Posterior vena cava (tissue), 2 donors: ENCODE measurements around the gene DAO. TPM values are rescaled to one million over a fixed set of nuclear protein-coding genes. Genes with fewer than 3 reads are reported as not detected.
"Not testable (repeated sequence)": the region's sequence is repeated elsewhere in the genome, so short reads cannot be mapped to it uniquely, and the experiment has no call there.

Experiments used
- DNase-seq: peaks from one replicate; pipeline ENCODE4 v3.0.0-alpha.2; 2020; ENCODE audit warnings: low spot score
- intact Hi-C, 2 donors: fragments of 100-400 bp; cut with DNase I; formaldehyde crosslinking; loops; one replicate each; pipeline versions ENCODE4 v1.14.1 to v1.14.2; 2022 to 2023
- total RNA-seq, 2 donors: library from RNA; stranded (reverse); fragmentation: NEBNext Ultra II Directional; extraction: Animal tissue kit (Norgen Biotek cat#: 25700); gene quantifications; one replicate each; pipeline ENCODE4 v1.2.1, GENCODE V29; 2021
- donor health status: DM: yes; HTN: yes; CAD: no.
- donor health status: DM: yes; HTN: yes; CAD: no.

The DAO gene
- total RNA-seq, 2 donors from 2014 or later, result 0.28 TPM; not detected in 1

GRCh38 chr12:108846290-108846701 is 33.6 kb upstream of the DAO start:
- intact Hi-C loops, result no loop called here
- no peak for DNase-seq

- DNase-seq, result no peak
- intact Hi-C loops, result no loop called here
Measured at GRCh38 chr12:108847705-108848104, 32.2 kb upstream of the DAO start.

- no peak for DNase-seq
- intact Hi-C loops, result loop anchor here in 1 of 2 donors (5.0 kb wide), 1 partner anchor 42 kb away; no protein-coding TSS in a partner anchor
Measured at GRCh38 chr12:108849660-108850059, 30.2 kb upstream of the DAO start.

- intact Hi-C loops, result loop anchor here in 1 of 2 donors (5.0 kb wide), 1 partner anchor 44 kb away; no protein-coding TSS in a partner anchor
Measured at GRCh38 chr12:108850854-108851573, 28.9 kb upstream of the DAO start.

GRCh38 chr12:108852674-108853309 is 27.1 kb upstream of the DAO start:
- DNase-seq, result no peak
- intact Hi-C loops, result loop anchor here (1.0 to 5.0 kb wide), 2 partner anchors 27 to 45 kb away; no protein-coding TSS in a partner anchor

More at GRCh38 chr12:108850854-108851573, 28.9 kb upstream of the DAO start:
- peak; percentile 91 for DNase-seq

GRCh38 chr12:108853426-108853825 is 26.5 kb upstream of the DAO start:
- intact Hi-C loops, result loop anchor here (1.0 to 5.0 kb wide), 2 partner anchors 28 to 46 kb away; no protein-coding TSS in a partner anchor
- DNase-seq, result no peak

GRCh38 chr12:108853981-108854446 is 25.9 kb upstream of the DAO start:
- intact Hi-C loops, result loop anchor here (1.0 to 5.0 kb wide), 2 partner anchors 29 to 47 kb away; no protein-coding TSS in a partner anchor
- DNase-seq, result no peak

GRCh38 chr12:108854451-108855283 is 25.2 kb upstream of the DAO start:
- DNase-seq, result peak; percentile 88

GRCh38 chr12:108855284-108856169 is 24.4 kb upstream of the DAO start:
- intact Hi-C loops, result loop anchor here in 1 of 2 donors (5.0 kb wide), 1 partner anchor 188 kb away; no protein-coding TSS in a partner anchor

More at GRCh38 chr12:108854451-108855283, 25.2 kb upstream of the DAO start:
- intact Hi-C loops, result loop anchor here (5.0 kb wide), 2 partner anchors 47 to 187 kb away; no protein-coding TSS in a partner anchor

GRCh38 chr12:108856170-108856427 is 23.8 kb upstream of the DAO start:
- no peak for DNase-seq
- intact Hi-C loops, result loop anchor here in 1 of 2 donors (5.0 kb wide), 1 partner anchor 189 kb away; no protein-coding TSS in a partner anchor

More at GRCh38 chr12:108855284-108856169, 24.4 kb upstream of the DAO start:
- DNase-seq, result no peak

- intact Hi-C loops, result loop anchor here in 1 of 2 donors (5.0 kb wide), 1 partner anchor 189 kb away; no protein-coding TSS in a partner anchor
- peak; percentile 93 for DNase-seq
Measured at GRCh38 chr12:108856428-108857157, 23.3 kb upstream of the DAO start.

GRCh38 chr12:108857158-108857407 is 22.8 kb upstream of the DAO start:
- intact Hi-C loops, result loop anchor here in 1 of 2 donors (5.0 kb wide), 1 partner anchor 190 kb away; no protein-coding TSS in a partner anchor
- peak; percentile 88 for DNase-seq

GRCh38 chr12:108858311-108859074 is 21.4 kb upstream of the DAO start:
- DNase-seq, result no peak
- intact Hi-C loops, result loop anchor here in 1 of 2 donors (5.0 kb wide), 1 partner anchor 191 kb away; no protein-coding TSS in a partner anchor

- not testable (repeated sequence) for DNase-seq
- intact Hi-C loops, result loop anchor here in 1 of 2 donors (5.0 kb wide), 1 partner anchor 192 kb away; no protein-coding TSS in a partner anchor
Measured at GRCh38 chr12:108859141-108859922, 20.6 kb upstream of the DAO start.

GRCh38 chr12:108859923-108860291 is 20.0 kb upstream of the DAO start:
- intact Hi-C loops, result loop anchor here in 1 of 2 donors (5.0 to 10.0 kb wide), 2 partner anchors 193 to 505 kb away; no protein-coding TSS in a partner anchor
- DNase-seq, result no peak

GRCh38 chr12:108860443-108860842 is 19.4 kb upstream of the DAO start:
- intact Hi-C loops, result loop anchor here in 1 of 2 donors (10.0 kb wide), 1 partner anchor 506 kb away; no protein-coding TSS in a partner anchor
- DNase-seq, result no peak
